GM23248 (cell line): ENCODE results near the gene IRX2. TPM values are rescaled to one million over a fixed set of nuclear protein-coding genes. Genes with fewer than 3 reads are reported as not detected.

ENCODE experiments used
- DNase-seq: peaks from one replicate; pipeline ENCODE4 v3.0.0-alpha.2; 2015
- H2AFZ ChIP-seq: fragments of 200-600 bp; sonication (generic); 2 replicates; pipeline ENCODE4 v1.6.1; 2016; ENCODE audit warnings: antibody characterized with exemption
- H3F3A ChIP-seq: fragments of 200-600 bp; sonication (generic); 2 replicates; pipeline ENCODE4 v1.6.1; 2016; ENCODE audit warnings: mild to moderate bottlenecking, antibody characterized with exemption, mixed run types; ENCODE audit not compliant: insufficient read depth
- H3K27ac ChIP-seq: fragments of 200-600 bp; sonication (generic); 2 replicates; pipeline ENCODE4 v1.5.1; 2016; ENCODE audit warnings: mild to moderate bottlenecking
- H3K27me3 ChIP-seq: fragments of 200-600 bp; sonication (generic); replicated peaks from 2 replicates; pipeline ENCODE4 v1.6.1; 2016; ENCODE audit warnings: mild to moderate bottlenecking; ENCODE audit not compliant: insufficient read depth
- H3K36me3 ChIP-seq: fragments of 200-600 bp; sonication (generic); 2 replicates; pipeline ENCODE4 v1.6.1; 2016; ENCODE audit warnings: low read depth, mild to moderate bottlenecking
- H3K4me1 ChIP-seq: fragments of 200-600 bp; sonication (generic); 2 replicates; pipeline ENCODE4 v1.6.1; 2016; ENCODE audit warnings: mild to moderate bottlenecking; ENCODE audit not compliant: insufficient read depth
- H3K4me2 ChIP-seq: fragments of 200-600 bp; sonication (generic); one replicate; pipeline ENCODE4 v1.6.1; 2016; ENCODE audit warnings: mild to moderate bottlenecking; ENCODE audit not compliant: unreplicated experiment
- H3K4me3 ChIP-seq: fragments of 200-600 bp; sonication (generic); 2 replicates; pipeline ENCODE4 v1.5.1; 2016; ENCODE audit warnings: mild to moderate bottlenecking
- H3K79me2 ChIP-seq: fragments of 200-600 bp; sonication (generic); 2 replicates; pipeline ENCODE4 v1.6.1; 2016; ENCODE audit warnings: mild to moderate bottlenecking; ENCODE audit not compliant: insufficient read depth
- H3K9ac ChIP-seq: fragments of 200-600 bp; sonication (generic); 2 replicates; pipeline ENCODE4 v1.6.1; 2016; ENCODE audit warnings: mild to moderate bottlenecking
- H3K9me2 ChIP-seq: fragments of 200-600 bp; sonication (generic); 2 replicates; pipeline ENCODE4 v1.6.1; 2016; ENCODE audit warnings: mixed run types, mild to moderate bottlenecking, moderate library complexity; ENCODE audit not compliant: insufficient read depth
- H3K9me3 ChIP-seq: fragments of 200-600 bp; sonication (generic); one replicate; pipeline ENCODE4 v1.6.1; 2017; ENCODE audit warnings: low read depth
- H4K20me1 ChIP-seq: fragments of 200-600 bp; sonication (generic); 2 replicates; pipeline ENCODE4 v1.6.0; 2016; ENCODE audit not compliant: insufficient read depth
- EZH2 ChIP-seq: fragments of 200-600 bp; sonication (generic); IDR thresholded peaks from 2 replicates; pipeline ENCODE4 v1.6.1; 2018; ENCODE audit warnings: antibody characterized with exemption, mild to moderate bottlenecking; ENCODE audit not compliant: insufficient read depth, poor library complexity, severe bottlenecking
- EZH2phosphoT487 ChIP-seq: fragments of 200-600 bp; sonication (generic); IDR thresholded peaks from 2 replicates; pipeline ENCODE4 v1.6.1; 2018; ENCODE audit warnings: antibody characterized with exemption, moderate library complexity, mild to moderate bottlenecking, low read depth; ENCODE audit not compliant: insufficient read depth
- WGBS, 2 experiments: methylation state at CpG; one replicate each; pipeline ENCODE4 v1.1.6; 2015 to 2017; ENCODE audit warnings: low lambda C conversion rate in 2 of 2, low coverage in 1 of 2; ENCODE audit errors: missing lambda C conversion rate in 2 of 2; 5-methylcytosine and 5-hydroxymethylcytosine counted together
- in situ Hi-C: fragments of 300-500 bp; cut with MboI; formaldehyde crosslinking; loops from 2 replicates; pipeline ENCODE4 v1.15.0; 2020
- polyA plus RNA-seq: library from polyadenylated mRNA; unstranded; fragments of >200 nt; fragmentation: Nextera tagmentation; extraction: Ambion mirVana; gene quantifications from 2 replicates; pipeline ENCODE4 v1.2.1, GENCODE V29; 2016
- total RNA-seq: library from RNA; depleted of rRNA; stranded (reverse); fragments of >200 nt; shearing (Covaris generic); gene quantifications from 2 replicates; pipeline ENCODE4 v1.2.3, GENCODE V29; 2014

The IRX2 gene
- total and polyA plus RNA-seq, 2 experiments from 2014 or later, result 6.1 to 30.6 TPM

GRCh38 chr5:2732004-2732403, 19.5 kb downstream of the IRX2 start:
- TF ChIP-seq EZH2 (no peak), EZH2phosphoT487 (no peak)
- H2AFZ ChIP-seq, result no peak overlapping the region
- no peaks in the 10 kb centered on the region for H3K79me2 ChIP-seq
- H3F3A ChIP-seq, result no peaks in the 10 kb centered on the region
- peaks cover 6% of the 10 kb centered on the region; the same call in 1 of the 2 replicates for H3K27me3 ChIP-seq
- in situ Hi-C loops, result loop anchor here (25.0 kb wide), 1 partner anchor 970 kb away; no protein-coding TSS in a partner anchor
- no peaks in the 10 kb centered on the region for H3K9me2 ChIP-seq
- no peak overlapping the region for H3K27ac ChIP-seq
- no peak overlapping the region for H3K4me2 ChIP-seq
- no peaks in the 10 kb centered on the region for H3K36me3 ChIP-seq
- no peak overlapping the region for H3K4me3 ChIP-seq
- no peaks in the 10 kb centered on the region for H4K20me1 ChIP-seq
- no peaks in the 10 kb centered on the region for H3K4me1 ChIP-seq
- no peaks in the 10 kb centered on the region for H3K9me3 ChIP-seq
- H3K9ac ChIP-seq, result no peak overlapping the region
- 59 to 60% methylated on average over 4 of the region's 4 CpGs for WGBS, 2 experiments
- DNase-seq, result no peak

DNA sequence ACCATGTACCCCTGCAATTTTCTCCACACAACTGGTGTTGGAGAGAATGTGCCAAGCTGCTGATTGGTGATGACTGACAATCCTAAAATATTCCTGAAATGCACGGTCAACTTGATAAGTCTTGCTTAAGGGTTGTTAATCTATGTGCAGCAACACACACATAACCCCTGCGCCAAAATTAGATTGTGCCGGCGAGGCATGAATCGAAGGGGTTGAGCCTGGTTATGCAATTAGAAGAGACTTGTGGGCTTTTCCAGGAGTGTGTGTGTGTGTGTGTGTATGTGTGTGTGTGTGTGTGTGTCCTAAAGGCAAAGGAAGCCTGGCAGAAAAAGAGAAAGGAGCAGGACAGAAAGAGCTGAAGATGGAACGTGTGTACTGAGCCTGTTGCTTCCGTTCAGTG, 22.3 kb downstream of the IRX2 start:
- no peak overlapping the region for H3K9ac ChIP-seq
- TF ChIP-seq EZH2 (no peak), EZH2phosphoT487 (no peak)
- no peak overlapping the region for H2AFZ ChIP-seq
- no peak for DNase-seq
- H3K27ac ChIP-seq, result no peak overlapping the region
- H3K36me3 ChIP-seq, result no peaks in the 10 kb centered on the region
- peaks cover 6% of the 10 kb centered on the region; the same call in 1 of the 2 replicates for H3K27me3 ChIP-seq
- H4K20me1 ChIP-seq, result no peaks in the 10 kb centered on the region
- in situ Hi-C loops, result loop anchor here (25.0 kb wide), 1 partner anchor 967 kb away; no protein-coding TSS in a partner anchor
- H3K9me3 ChIP-seq, result no peaks in the 10 kb centered on the region
- WGBS, 2 experiments, result 75 to 79% methylated on average over 7 of the region's 7 CpGs
- no peaks in the 10 kb centered on the region for H3K4me1 ChIP-seq
- H3F3A ChIP-seq, result no peaks in the 10 kb centered on the region
- no peaks in the 10 kb centered on the region for H3K79me2 ChIP-seq
- H3K4me3 ChIP-seq, result no peak overlapping the region
- no peaks in the 10 kb centered on the region for H3K9me2 ChIP-seq
- no peak overlapping the region for H3K4me2 ChIP-seq

- H3K36me3 ChIP-seq, result no peaks in the 10 kb centered on the region
- H2AFZ ChIP-seq, result no peak overlapping the region
- H3K9me3 ChIP-seq, result no peaks in the 10 kb centered on the region
- no peaks in the 10 kb centered on the region for H3K4me1 ChIP-seq
- 58 to 64% methylated on average over 19 of the region's 19 CpGs for WGBS, 2 experiments
- H3K9me2 ChIP-seq, result no peaks in the 10 kb centered on the region
- TF ChIP-seq EZH2phosphoT487 (no peak), EZH2 (no peak)
- in situ Hi-C loops, result loop anchor here (25.0 kb wide), 1 partner anchor 965 kb away; no protein-coding TSS in a partner anchor
- no peaks in the 10 kb centered on the region for H4K20me1 ChIP-seq
- DNase-seq, result no peak
- H3K27me3 ChIP-seq, result peaks cover 6% of the 10 kb centered on the region; the same call in 1 of the 2 replicates
- H3K79me2 ChIP-seq, result no peaks in the 10 kb centered on the region
- H3F3A ChIP-seq, result no peaks in the 10 kb centered on the region
- no peak overlapping the region for H3K9ac ChIP-seq
- no peak overlapping the region for H3K27ac ChIP-seq
- no peak overlapping the region for H3K4me3 ChIP-seq
- no peak overlapping the region for H3K4me2 ChIP-seq
These were observed 23.9 kb downstream of the IRX2 start for GRCh38 chr5:2727550-2727949.

- Histone ChIP-seq H3K9me3 (no peaks in the 10 kb centered on the region), H3K9me2 (no peaks in the 10 kb centered on the region), H3K27ac (no peak overlapping the region), H2AFZ (no peak overlapping the region), H3K36me3 (no peaks in the 10 kb centered on the region), H3K4me2 (no peak overlapping the region), H3K79me2 (no peaks in the 10 kb centered on the region), H3F3A (no peaks in the 10 kb centered on the region), H3K27me3 (peaks cover 6% of the 10 kb centered on the region), H3K4me1 (no peaks in the 10 kb centered on the region), H3K9ac (no peak overlapping the region), H3K4me3 (no peak overlapping the region), H4K20me1 (no peaks in the 10 kb centered on the region)
- 81 to 83% methylated on average over 23 of the region's 23 CpGs for WGBS, 2 experiments
- in situ Hi-C loops, result loop anchor here (25.0 kb wide), 1 partner anchor 964 kb away; no protein-coding TSS in a partner anchor
- TF ChIP-seq EZH2phosphoT487 (no peak), EZH2 (no peak)
- DNase-seq, result no peak
These were observed 25.3 kb downstream of the IRX2 start for GRCh38 chr5:2725980-2726765.
